NB4 (cell line): ENCODE measurements around the gene TIMM22.

ENCODE experiments used
- CTCF ChIP-seq: IDR thresholded peaks from one replicate; pipeline ENCODE4 v1.5.1; 2012; ENCODE audit warnings: low read depth, low read length
- POLR2A ChIP-seq: IDR thresholded peaks from 2 replicates; pipeline ENCODE4 v1.6.1; 2011; ENCODE audit warnings: mild to moderate bottlenecking; ENCODE audit not compliant: insufficient read length; ENCODE audit errors: extremely low read depth

GRCh38 chr17:1036845-1037237 is 39.9 kb downstream of the TIMM22 start:
- TF ChIP-seq CTCF: no peak
- TF ChIP-seq POLR2A: no peak
